ENCODE results near the gene TLR7.

The TLR7 gene

GRCh38 chrX:12866451-12867377, at the start of gene TLR7:
Gene TLR7 (plus strand): TSS chrX:12867072. CDS start chrX:12867579, 507 bp downstream.
- no peak for FAIRE-seq

DNA sequence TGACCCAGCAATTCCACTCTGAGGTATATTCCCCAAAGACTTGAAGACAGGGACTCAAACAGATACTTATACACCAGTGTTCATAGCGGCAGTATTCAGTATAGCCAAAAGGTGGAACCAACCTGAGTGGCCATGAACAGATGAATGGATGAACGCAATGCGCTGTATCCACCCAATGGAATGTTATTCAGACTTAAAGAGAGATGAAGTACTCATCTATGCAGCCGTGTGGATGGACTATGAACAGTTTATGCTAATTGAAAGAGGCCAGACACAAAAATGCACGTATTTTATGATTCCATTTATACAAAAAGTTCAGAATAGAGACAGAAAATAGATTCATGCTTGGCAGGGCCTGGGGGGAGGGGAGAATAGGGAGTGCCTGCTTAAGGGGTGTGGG, 49.3 kb upstream of the TLR7 start:
- no peak for FAIRE-seq

DNA sequence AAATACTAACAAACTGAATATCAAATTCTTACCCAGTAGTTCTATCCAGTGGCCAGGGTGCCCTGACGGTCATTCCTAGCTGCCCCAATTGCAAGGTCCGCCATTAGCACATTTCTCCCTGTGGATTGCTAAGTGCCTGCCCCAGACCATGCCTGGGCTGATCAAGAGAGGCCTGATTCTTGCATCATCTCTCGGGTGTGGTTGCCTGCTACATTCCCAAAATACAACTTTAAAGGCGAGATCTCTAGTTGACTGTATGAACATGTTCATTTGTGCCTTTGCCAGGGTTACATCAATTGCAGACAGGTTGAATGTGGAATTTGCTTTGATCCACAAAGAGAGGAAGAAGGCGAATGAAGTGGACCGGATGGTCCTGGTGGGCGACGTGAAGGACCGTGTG, 47.6 kb upstream of the TLR7 start:
- no peak for FAIRE-seq

DNA sequence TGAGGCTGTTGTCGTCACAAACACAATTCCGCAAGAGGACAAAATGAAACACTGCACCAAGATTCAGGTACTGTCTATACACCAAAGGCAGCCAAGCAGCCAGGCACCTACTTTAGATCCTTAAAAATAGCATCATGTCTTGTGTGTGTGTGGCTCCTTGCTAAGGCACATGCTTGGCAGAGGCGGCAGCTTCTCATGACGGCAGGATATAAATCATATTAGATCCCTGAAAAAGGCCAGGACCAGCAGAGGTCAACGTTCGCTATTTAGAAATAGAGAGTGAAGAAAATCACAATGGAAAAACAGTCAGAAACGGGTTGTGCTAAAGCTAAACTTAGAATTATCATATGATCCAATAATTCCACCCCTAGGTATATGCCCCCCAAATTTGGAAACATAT, 46.1 kb upstream of the TLR7 start:
- no peak for FAIRE-seq

DNA sequence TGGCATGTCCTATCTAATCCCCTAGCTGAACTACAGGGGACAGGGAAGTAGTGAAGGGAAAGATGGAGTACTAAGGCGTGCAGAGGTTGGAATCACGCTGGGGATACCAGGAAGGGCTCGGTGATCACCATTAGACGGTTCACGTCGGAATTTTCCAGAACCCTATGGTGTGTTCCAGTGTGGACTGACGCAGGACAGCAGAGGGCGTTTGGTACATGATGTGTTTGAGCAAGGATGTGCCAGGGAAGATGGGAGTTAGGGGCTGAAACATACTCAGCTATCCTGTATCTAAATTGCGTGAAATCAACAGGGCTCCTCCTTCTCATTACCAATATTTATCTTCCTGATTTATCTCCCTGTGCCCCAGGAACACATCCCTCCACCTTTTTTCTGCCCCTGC, 41.9 kb upstream of the TLR7 start:
- no peak for FAIRE-seq

DNA sequence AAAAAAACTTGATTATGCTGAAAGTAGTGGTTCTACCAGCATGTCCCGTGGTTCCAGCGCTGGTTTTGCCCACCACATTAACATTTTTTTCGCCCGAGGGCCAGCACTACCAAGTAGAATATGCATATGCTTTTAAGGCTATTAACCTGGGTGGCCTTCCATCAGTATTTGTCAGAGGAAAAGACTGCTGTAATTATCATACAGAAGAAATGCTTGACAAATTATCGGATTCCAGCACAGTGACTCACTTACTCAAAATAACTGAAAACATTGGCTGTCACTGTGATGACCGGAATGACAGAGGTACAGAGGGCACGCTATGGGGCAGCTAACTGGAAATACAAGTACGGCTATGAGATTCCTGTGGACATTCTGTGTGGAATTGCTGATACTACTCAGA, 41.1 kb upstream of the TLR7 start:
- FAIRE-seq, result no peak

GRCh38 chrX:12843061-12843667, 23.7 kb upstream of the TLR7 start:
- no peak for FAIRE-seq

DNA sequence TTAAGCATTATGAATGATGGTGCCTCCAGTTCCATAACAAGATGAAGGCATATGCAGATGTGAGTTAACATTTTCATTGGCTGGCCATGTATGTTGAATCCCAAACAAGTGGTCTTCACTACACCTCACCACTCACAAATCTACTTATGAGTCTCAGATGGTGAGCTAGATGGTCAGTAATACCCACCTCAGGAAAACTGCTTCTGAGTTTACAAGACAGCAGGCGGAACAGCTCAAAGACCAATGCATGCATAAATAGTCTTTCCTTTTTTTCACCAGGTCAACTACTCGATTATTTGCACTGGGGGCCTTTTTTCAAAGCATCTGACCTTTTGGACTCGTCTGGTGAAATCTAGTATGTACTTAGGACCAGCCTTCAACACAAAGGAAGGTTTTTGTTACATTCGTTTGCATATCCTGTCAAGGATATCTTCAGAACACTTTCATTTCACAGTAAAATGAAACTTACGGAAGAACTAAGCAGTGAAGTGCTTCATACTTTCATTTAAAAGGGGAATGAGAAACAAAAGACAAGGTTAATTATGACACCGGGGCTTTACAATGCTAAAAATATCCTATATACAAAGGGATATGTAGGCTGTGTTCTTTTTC, 23.1 kb upstream of the TLR7 start:
- no peak for FAIRE-seq

GRCh38 chrX:12844319-12844718, 22.6 kb upstream of the TLR7 start:
- FAIRE-seq, result no peak

- FAIRE-seq, result no peak
Measured at GRCh38 chrX:12865359-12865758, 1.5 kb upstream of the TLR7 start.

GRCh38 chrX:12867685-12868084, 813 bp downstream of the TLR7 start:
- no peak for FAIRE-seq

GRCh38 chrX:12868747-12869146, 1.9 kb downstream of the TLR7 start:
- no peak for FAIRE-seq

DNA sequence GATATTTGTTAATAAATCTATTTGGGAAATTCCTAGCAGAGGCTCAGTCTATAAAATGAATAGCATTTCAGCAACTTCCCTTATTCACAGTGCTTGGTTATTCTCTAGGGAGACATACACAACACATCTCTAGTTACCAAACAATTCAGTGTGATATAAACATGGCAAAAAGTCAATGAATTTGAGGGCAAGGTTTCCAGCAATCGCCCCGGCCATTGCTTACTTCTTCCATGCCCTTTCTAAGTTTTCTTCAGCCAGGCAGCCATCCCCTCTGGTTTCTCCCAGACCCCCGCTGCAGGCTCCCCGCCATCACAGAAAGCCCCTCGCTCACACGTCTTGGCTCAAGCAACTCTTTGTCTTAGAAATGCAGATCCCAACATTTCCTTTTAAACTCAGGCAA, 4.4 kb downstream of the TLR7 start:
- no peak for FAIRE-seq

DNA sequence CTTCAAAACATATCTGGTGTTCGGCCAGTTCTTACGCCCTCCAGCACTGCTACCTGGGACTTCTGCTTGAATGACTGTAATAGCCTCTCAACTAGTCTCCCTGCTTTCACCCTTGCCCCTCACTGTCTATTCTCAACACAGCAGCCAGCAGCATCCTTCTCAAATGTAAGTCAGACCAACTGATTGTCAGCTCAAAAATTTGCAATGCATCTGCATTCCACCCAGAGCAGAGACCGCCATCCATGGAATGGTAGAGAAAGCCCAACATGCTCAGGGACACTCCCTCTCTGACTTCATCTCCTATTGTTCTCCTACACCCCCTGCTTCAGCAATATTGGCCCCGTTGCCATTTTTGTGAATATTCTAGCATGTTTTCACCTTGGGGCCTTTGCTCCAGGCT, 5.9 kb downstream of the TLR7 start:
- no peak for FAIRE-seq

DNA sequence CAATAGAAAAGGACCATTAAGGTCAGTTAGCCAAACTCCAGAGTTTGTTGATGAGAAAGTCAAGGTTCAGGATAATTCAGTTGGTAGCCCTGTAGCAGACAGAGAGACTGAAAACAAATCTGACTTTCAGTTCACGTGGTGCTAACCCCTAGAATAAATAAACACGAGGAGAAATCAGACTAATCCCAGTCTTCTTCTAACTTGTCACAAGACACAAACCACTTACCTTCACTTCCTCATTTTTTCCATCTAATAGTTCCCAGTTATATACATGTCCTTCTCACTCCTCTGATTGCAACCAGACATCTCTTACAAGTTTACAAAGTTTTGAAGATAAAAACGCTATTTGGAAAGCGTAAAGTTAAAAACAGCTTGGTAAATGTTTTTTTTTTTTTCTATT, 7.7 kb downstream of the TLR7 start:
- FAIRE-seq, result no peak

GRCh38 chrX:12877386-12877785, 10.5 kb downstream of the TLR7 start:
- FAIRE-seq, result no peak

DNA sequence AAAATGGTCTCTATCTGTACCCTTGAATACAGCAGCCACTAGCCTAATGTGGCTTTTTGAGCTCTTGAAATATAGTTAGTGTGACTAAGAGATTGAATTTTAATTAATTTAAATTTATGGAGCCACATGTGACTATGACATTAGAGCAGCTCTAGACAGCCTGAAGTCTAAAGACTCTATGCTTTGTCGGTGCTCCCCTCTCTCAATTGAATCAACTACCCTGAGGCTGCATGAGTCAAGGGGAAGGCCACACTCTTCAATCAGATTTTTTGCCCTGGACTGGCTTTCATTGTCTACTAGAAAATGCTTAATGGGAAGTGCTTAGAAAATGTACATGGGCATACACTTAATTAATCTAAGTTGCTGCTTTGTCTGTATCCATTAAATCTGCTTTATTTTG, 11.7 kb downstream of the TLR7 start:
- FAIRE-seq, result no peak

- FAIRE-seq, result no peak
Measured at GRCh38 chrX:12881914-12882313, 15.0 kb downstream of the TLR7 start.

GRCh38 chrX:12885508-12885907, 18.6 kb downstream of the TLR7 start:
- no peak for FAIRE-seq

GRCh38 chrX:12886545-12886944, 19.7 kb downstream of the TLR7 start:
- FAIRE-seq, result no peak

- no peak for FAIRE-seq
Measured at GRCh38 chrX:12887141-12887540, 20.3 kb downstream of the TLR7 start.

DNA sequence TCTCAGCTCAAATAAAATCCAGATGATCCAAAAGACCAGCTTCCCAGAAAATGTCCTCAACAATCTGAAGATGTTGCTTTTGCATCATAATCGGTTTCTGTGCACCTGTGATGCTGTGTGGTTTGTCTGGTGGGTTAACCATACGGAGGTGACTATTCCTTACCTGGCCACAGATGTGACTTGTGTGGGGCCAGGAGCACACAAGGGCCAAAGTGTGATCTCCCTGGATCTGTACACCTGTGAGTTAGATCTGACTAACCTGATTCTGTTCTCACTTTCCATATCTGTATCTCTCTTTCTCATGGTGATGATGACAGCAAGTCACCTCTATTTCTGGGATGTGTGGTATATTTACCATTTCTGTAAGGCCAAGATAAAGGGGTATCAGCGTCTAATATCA, 20.9 kb downstream of the TLR7 start:
- no peak for FAIRE-seq

- no peak for FAIRE-seq
Measured at GRCh38 chrX:12890467-12890866, 23.6 kb downstream of the TLR7 start.

DNA sequence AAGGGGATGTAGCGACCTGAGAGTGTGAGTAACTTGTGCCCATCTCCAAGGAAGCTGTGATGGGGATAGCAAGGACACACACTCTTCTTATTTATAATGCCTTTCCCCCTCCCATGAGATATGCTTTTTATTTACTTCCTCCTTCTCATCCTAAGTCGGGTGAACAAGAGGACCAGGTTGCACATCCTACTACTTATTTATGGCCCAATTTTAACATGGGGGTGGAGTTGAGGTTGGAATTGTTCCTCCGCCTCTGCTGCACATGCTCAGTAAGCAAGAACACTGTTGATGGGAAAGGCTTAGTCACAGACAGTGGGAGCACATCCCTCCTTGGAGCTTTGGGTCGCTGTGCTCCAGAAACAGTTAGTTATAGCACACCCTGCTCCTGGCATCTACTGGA, 24.3 kb downstream of the TLR7 start:
- no peak for FAIRE-seq
